GM20431 (cell line): ENCODE data around the gene PNPLA2.

ENCODE experiments used
- in situ Hi-C: fragments of 300-500 bp; cut with MseI, MboI; formaldehyde crosslinking; loops from one replicate; pipeline ENCODE4 v1.15.0; 2020; ENCODE audit warnings: low sequenced_read_pairs; ENCODE audit not compliant: unreplicated experiment

Gene PNPLA2

GRCh38 chr11:854601-855329 lies 36.1 kb downstream of the PNPLA2 start:
- in situ Hi-C loops, result loop anchor here (10.0 kb wide), 1 partner anchor 200 kb away; no protein-coding TSS in a partner anchor

- in situ Hi-C loops, result loop anchor here (10.0 kb wide), 1 partner anchor 199 kb away; no protein-coding TSS in a partner anchor
Measured at GRCh38 chr11:855330-855674, 36.6 kb downstream of the PNPLA2 start.

- in situ Hi-C loops, result loop anchor here (10.0 kb wide), 1 partner anchor 199 kb away; no protein-coding TSS in a partner anchor
Measured at GRCh38 chr11:855796-856195, 37.1 kb downstream of the PNPLA2 start.

- in situ Hi-C loops, result loop anchor here (10.0 kb wide), 1 partner anchor 198 kb away; no protein-coding TSS in a partner anchor
Measured at GRCh38 chr11:856397-856796, 37.7 kb downstream of the PNPLA2 start.

GRCh38 chr11:858053-858761 lies 39.5 kb downstream of the PNPLA2 start:
- in situ Hi-C loops, result loop anchor here (10.0 kb wide), 1 partner anchor 197 kb away; no protein-coding TSS in a partner anchor

GRCh38 chr11:858762-859339 lies 40.1 kb downstream of the PNPLA2 start:
- in situ Hi-C loops, result loop anchor here (10.0 kb wide), 1 partner anchor 196 kb away; no protein-coding TSS in a partner anchor

- in situ Hi-C loops, result loop anchor here (10.0 kb wide), 1 partner anchor 195 kb away; no protein-coding TSS in a partner anchor
Measured at GRCh38 chr11:859394-860131, 40.8 kb downstream of the PNPLA2 start.

GRCh38 chr11:860234-861104 lies 41.8 kb downstream of the PNPLA2 start:
- in situ Hi-C loops, result no loop called here

GRCh38 chr11:861105-861479 lies 42.4 kb downstream of the PNPLA2 start:
- in situ Hi-C loops, result no loop called here

- in situ Hi-C loops, result no loop called here
Measured at GRCh38 chr11:862081-862661, 43.5 kb downstream of the PNPLA2 start.

- in situ Hi-C loops, result no loop called here
Measured at GRCh38 chr11:862696-863022, 43.9 kb downstream of the PNPLA2 start.

GRCh38 chr11:863023-863909 lies 44.6 kb downstream of the PNPLA2 start:
- in situ Hi-C loops, result no loop called here

- in situ Hi-C loops, result no loop called here
Measured at GRCh38 chr11:863910-864827, 45.5 kb downstream of the PNPLA2 start.

GRCh38 chr11:864898-865297 lies 46.2 kb downstream of the PNPLA2 start:
- in situ Hi-C loops, result no loop called here

- in situ Hi-C loops, result no loop called here
Measured at GRCh38 chr11:865462-866430, 47.0 kb downstream of the PNPLA2 start.

GRCh38 chr11:866481-866880 lies 47.8 kb downstream of the PNPLA2 start:
- in situ Hi-C loops, result no loop called here
